Measurements from ENCODE around the gene DHRS4L2.
"Not testable (repeated sequence)": the region's sequence is repeated elsewhere in the genome, so short reads cannot be mapped to it uniquely, and the experiment has no call there.

DNA sequence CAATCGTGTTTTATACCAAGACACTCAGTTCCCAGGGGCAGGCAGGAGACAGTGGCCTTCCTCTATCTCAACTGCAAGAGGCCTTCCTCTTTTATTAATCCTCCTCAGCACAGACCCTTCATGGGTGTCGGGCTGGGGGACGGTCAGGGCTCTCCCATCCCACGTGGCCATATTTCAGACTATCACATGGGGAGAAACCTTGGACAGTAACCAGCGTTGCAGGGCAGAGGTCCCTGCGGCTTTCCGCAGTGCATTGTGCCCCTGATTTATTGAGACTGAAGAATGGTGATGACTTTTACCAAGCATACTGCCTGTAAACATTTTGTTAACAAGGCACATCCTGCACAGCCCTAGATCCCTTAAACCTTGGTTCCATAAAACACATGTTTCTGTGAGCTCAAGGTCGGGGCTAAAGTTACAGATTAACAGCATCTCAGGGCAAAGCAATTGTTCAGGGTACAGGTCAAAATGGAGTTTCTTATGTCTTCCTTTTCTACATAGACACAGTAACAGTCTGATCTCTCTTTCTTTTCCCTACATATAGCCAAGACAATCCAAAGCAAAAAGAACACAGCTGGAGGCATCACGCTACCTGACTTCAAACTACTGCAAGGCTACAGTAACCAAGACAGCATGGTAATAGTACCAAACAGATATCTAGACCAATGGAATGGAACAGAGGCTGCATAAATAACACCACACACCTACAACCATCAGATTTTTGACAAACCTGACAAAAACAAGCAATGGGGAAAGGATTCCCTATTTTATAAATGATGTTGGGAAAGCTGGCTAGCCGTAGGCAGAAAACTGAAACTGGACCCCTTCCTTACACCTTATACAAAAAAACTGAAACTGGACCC lies 6.5 kb upstream of the DHRS4L2 start:
- TF ChIP-seq CTCF (conservative IDR thresholded peaks at IDR 0.05); ZFX (IDR thresholded peaks at IDR 0.05): not testable (repeated sequence)
